PC-9 (cell line): ENCODE data around the gene MYO6. TPM values are rescaled to one million over a fixed set of nuclear protein-coding genes. Genes with fewer than 3 reads are reported as not detected.

Experiments
- BruUV-seq: library from RNA; stranded (reverse); fragments of 400-500 nt; replicated peaks from 2 replicates; lab custom pipeline; 2021; lab: Mats Ljungman, UMichigan
- CTCF ChIA-PET: fragments of 300-600 bp; sonication (Branson Sonifier 250); formaldehyde crosslinking; loops from one replicate; lab custom pipeline; 2022; ENCODE audit warnings: antibody characterized with exemption; lab: Charles Lee
- POLR2A ChIA-PET: fragments of 300-600 bp; sonication (Branson Sonifier 250); formaldehyde crosslinking; loops from one replicate; lab custom pipeline; 2022; ENCODE audit warnings: antibody characterized with exemption; ENCODE audit not compliant: unreplicated experiment; lab: Charles Lee
- DNase-seq, 2 experiments: peaks; one replicate each; pipeline versions ENCODE4 v3.0.0 to v3.0.0-alpha.2; 2015 to 2022; ENCODE audit warnings: mixed read lengths in 1 of 2
- H2AFZ ChIP-seq: fragments of 200-600 bp; sonication (generic); 2 replicates; pipeline ENCODE4 v1.8.1; 2017; ENCODE audit warnings: antibody characterized with exemption
- H3F3A ChIP-seq: fragments of 200-600 bp; sonication (generic); 2 replicates; pipeline ENCODE4 v1.8.1; 2017; ENCODE audit warnings: antibody characterized with exemption, mild to moderate bottlenecking, low read depth; ENCODE audit not compliant: insufficient read depth
- H3K27ac ChIP-seq: fragments of 200-600 bp; sonication (generic); 2 replicates; pipeline ENCODE4 v1.6.1; 2016; ENCODE audit warnings: mixed run types
- H3K27me3 ChIP-seq: fragments of 200-600 bp; sonication (generic); 2 replicates; pipeline ENCODE4 v1.6.1; 2016; ENCODE audit warnings: low read depth, mixed run types; ENCODE audit not compliant: insufficient read depth
- H3K36me3 ChIP-seq: fragments of 200-600 bp; sonication (generic); 2 replicates; pipeline ENCODE4 v1.6.1; 2016; ENCODE audit warnings: low read depth, mixed run types
- H3K4me1 ChIP-seq: fragments of 200-600 bp; sonication (generic); replicated peaks from 2 replicates; pipeline ENCODE4 v1.6.1; 2016; ENCODE audit warnings: mixed run types; ENCODE audit not compliant: insufficient read depth
- H3K4me2 ChIP-seq: fragments of 200-600 bp; sonication (generic); 2 replicates; pipeline ENCODE4 v1.6.1; 2017; ENCODE audit warnings: mixed run types
- H3K4me3 ChIP-seq: fragments of 200-600 bp; sonication (generic); 2 replicates; pipeline ENCODE4 v1.6.1; 2016; ENCODE audit warnings: mixed run types
- H3K79me2 ChIP-seq: fragments of 200-600 bp; sonication (generic); 2 replicates; pipeline ENCODE4 v1.6.1; 2017; ENCODE audit warnings: low read depth, mixed run types
- H3K9me2 ChIP-seq: fragments of 200-600 bp; sonication (generic); 2 replicates; pipeline ENCODE4 v1.8.1; 2017; ENCODE audit warnings: mild to moderate bottlenecking; ENCODE audit not compliant: insufficient read depth
- H3K9me3 ChIP-seq: fragments of 200-600 bp; sonication (generic); 2 replicates; pipeline ENCODE4 v1.8.1; 2016; ENCODE audit warnings: low read depth; ENCODE audit not compliant: insufficient read depth
- H4K20me1 ChIP-seq: fragments of 200-600 bp; sonication (generic); 2 replicates; pipeline ENCODE4 v1.8.1; 2017; ENCODE audit not compliant: insufficient read depth
- EZH2 ChIP-seq: fragments of 200-600 bp; sonication (generic); IDR thresholded peaks from 2 replicates; pipeline ENCODE4 v1.8.0; 2017; ENCODE audit warnings: antibody characterized with exemption, low read depth
- intact Hi-C: fragments of 100-400 bp; cut with micrococcal nuclease; formaldehyde crosslinking; loops from one replicate; pipeline ENCODE4 v1.10.0; 2022; ENCODE audit not compliant: unreplicated experiment
- total RNA-seq: library from RNA; stranded (reverse); gene quantifications from 2 replicates; pipeline ENCODE4 v1.2.3, GENCODE V29; 2021
- TF ChIP-seq, protein P1 (sequence below): fragments of 200-600 bp; sonication (generic); conservative IDR thresholded peaks from 2 replicates; pipeline ENCODE4 v1.6.1; 2017; ENCODE audit warnings: mixed run types, antibody characterized with exemption, mild to moderate bottlenecking, moderate library complexity

The MYO6 gene
- total RNA-seq, 1 experiment from 2014 or later, result 93.0 TPM

DNA sequence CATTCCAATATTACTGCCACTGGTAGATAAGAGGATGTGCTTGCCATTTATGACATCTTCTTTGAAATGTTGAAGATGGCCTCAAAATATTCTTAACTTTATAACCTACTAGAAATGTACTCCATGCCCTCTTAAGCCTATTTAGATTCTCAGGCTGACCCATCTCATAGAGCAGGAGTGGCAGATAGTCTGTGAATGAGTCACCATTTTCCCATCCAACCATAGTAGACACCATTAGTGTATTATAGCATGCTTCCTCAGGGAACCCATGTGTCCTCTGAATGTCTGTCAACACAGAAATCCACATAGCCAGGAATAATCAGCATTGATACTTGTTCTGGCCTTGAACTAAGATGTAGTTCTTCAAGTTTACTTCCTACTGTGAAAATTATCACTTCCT lies 173.2 kb downstream of the MYO6 start:
- Histone ChIP-seq H4K20me1 (no peaks in the 10 kb centered on the region; the same call in 1 of the 2 replicates), H2AFZ (no peak overlapping the region), H3K9me2 (no peaks in the 10 kb centered on the region), H3K27ac (no peak overlapping the region), H3K27me3 (no peaks in the 10 kb centered on the region), H3K4me2 (no peak overlapping the region), H3K4me1 (no peaks in the 10 kb centered on the region), H3K79me2 (no peaks in the 10 kb centered on the region), H3K4me3 (no peak overlapping the region), H3K9me3 (no peaks in the 10 kb centered on the region), H3K36me3 (no peaks in the 10 kb centered on the region), H3F3A (no peaks in the 10 kb centered on the region)
- POLR2A ChIA-PET, result no interaction called here
- DNase-seq, result no peak
- CTCF ChIA-PET, result no interaction called here
- BruUV-seq, result no TSS peak
- intact Hi-C loops, result no loop called here
- TF ChIP-seq, protein P1, sequence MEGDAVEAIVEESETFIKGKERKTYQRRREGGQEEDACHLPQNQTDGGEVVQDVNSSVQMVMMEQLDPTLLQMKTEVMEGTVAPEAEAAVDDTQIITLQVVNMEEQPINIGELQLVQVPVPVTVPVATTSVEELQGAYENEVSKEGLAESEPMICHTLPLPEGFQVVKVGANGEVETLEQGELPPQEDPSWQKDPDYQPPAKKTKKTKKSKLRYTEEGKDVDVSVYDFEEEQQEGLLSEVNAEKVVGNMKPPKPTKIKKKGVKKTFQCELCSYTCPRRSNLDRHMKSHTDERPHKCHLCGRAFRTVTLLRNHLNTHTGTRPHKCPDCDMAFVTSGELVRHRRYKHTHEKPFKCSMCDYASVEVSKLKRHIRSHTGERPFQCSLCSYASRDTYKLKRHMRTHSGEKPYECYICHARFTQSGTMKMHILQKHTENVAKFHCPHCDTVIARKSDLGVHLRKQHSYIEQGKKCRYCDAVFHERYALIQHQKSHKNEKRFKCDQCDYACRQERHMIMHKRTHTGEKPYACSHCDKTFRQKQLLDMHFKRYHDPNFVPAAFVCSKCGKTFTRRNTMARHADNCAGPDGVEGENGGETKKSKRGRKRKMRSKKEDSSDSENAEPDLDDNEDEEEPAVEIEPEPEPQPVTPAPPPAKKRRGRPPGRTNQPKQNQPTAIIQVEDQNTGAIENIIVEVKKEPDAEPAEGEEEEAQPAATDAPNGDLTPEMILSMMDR, result no peak
- TF ChIP-seq EZH2, result no peak

DNA sequence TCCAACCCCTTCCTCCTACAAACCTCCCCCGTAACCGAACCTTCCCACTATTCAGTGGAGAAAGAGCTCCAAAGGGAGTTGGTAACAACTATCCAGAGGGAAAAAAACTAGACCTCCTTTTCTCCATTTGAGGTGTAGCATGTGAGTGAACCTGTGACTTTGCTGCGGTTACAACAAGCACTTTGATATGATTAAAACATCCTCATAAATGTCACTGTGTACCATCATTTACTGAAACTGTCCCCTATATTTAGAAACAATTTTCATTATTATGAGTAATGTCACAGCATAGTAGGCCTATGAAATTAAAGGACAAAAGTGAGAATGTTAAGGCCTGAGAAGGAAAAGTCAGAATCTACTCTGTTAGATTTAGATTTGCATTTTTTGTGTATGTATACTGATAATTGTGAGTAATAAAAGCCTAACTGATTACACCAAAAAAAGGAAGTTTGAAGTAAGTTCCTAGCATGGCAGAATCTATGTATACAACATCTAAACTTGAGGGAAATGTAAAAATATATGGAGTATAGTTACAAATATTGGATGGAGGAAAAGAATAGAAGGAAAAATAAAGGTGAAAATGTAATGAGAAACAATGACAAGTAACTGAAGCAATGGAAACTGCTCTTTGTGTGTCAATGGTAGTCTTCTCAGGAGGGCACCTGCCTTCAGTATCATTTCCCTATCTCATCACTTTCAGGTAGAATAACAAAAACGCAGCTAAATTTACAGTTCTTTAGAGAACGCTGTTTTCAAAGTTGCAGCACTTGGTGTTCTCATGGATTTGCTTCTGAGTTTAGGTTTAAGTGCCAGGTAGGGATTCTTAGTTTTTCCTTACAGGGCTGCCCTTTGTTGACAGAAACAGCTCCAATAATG lies 177.5 kb downstream of the MYO6 start:
- Histone ChIP-seq H3K4me2 (no peak overlapping the region), H3F3A (no peaks in the 10 kb centered on the region), H3K79me2 (no peaks in the 10 kb centered on the region), H3K36me3 (no peaks in the 10 kb centered on the region), H4K20me1 (no peaks in the 10 kb centered on the region; the same call in 1 of the 2 replicates), H2AFZ (no peak overlapping the region), H3K27me3 (no peaks in the 10 kb centered on the region), H3K4me3 (no peak overlapping the region), H3K27ac (no peak overlapping the region), H3K9me2 (no peaks in the 10 kb centered on the region), H3K4me1 (no peaks in the 10 kb centered on the region), H3K9me3 (no peaks in the 10 kb centered on the region)
- intact Hi-C loops, result no loop called here
- DNase-seq, result no peak
- POLR2A ChIA-PET, result no interaction called here
- TF ChIP-seq, protein P1, result no peak
- no peak for TF ChIP-seq EZH2
- CTCF ChIA-PET, result interaction anchor here (1.0 kb wide), 1 partner anchor 33 kb away, joined by 3 read pairs; no protein-coding TSS in a partner anchor
- BruUV-seq, result no TSS peak

DNA sequence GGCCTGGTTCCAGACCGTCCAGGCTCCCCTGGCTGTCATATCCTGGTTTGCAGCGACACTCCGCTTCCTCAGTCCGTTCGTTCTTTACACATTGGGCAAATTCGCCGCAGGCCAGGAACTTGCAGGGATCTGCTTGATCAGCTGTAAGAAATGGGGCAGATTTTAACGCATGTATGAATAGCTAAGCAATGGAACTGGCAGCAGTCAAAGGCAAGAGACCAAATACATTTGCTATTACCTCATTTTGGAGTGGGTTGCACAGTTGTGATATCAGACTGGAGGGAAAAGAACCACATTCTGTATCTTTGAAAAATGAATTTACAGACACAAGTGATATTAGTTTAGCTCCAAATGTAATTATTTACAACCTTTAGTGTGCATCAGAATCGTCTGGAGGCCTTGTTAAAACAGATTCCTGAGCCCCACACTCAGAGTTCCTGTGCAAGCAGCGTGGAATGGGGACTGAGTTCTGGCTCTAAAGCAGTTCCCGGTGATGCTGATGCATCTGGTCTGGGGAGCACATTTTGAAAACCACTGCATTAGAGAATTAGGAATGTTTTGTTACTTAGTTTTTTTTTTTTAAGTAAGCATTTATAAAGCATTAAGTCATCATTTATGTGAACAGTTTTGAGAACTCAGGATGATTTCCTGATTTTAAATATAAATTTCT lies 182.1 kb downstream of the MYO6 start:
- Histone ChIP-seq H3K79me2 (no peaks in the 10 kb centered on the region), H3F3A (no peaks in the 10 kb centered on the region), H3K27ac (no peak overlapping the region), H3K4me3 (no peak overlapping the region), H2AFZ (no peak overlapping the region), H3K9me2 (no peaks in the 10 kb centered on the region), H3K4me2 (no peak overlapping the region), H4K20me1 (no peaks in the 10 kb centered on the region), H3K9me3 (no peaks in the 10 kb centered on the region), H3K4me1 (no peaks in the 10 kb centered on the region), H3K27me3 (no peaks in the 10 kb centered on the region), H3K36me3 (no peaks in the 10 kb centered on the region)
- ChIA-PET POLR2A (no interaction called here), CTCF (interaction anchor here (0.7 to 1.4 kb wide), 3 partner anchors 38 to 1443 kb away, joined by 3 to 7 read pairs (median 3); no protein-coding TSS in a partner anchor)
- no peak for DNase-seq
- TF ChIP-seq, protein P1, result no peak
- TF ChIP-seq EZH2, result no peak
- intact Hi-C loops, result loop anchor here (10.0 kb wide), 3 partner anchors 414 to 934 kb away; no protein-coding TSS in a partner anchor
- no TSS peak for BruUV-seq
